Right lobe of liver (tissue), 6 donors: ENCODE measurements around the gene FHDC1. TPM values are rescaled to one million over a fixed set of nuclear protein-coding genes. Genes with fewer than 3 reads are reported as not detected.

Experiments
- ATAC-seq, 4 donors: fragments of 200-7000 bp; cut with Tn5 transposase; one replicate each; pipeline ENCODE4 v1.9.1; 2020; ENCODE audit warnings: mild to moderate bottlenecking in 4 of 4, moderate library complexity in 4 of 4
- DNase-seq, 3 donors: peaks; one replicate each; pipeline ENCODE4 v3.0.0-alpha.2; 2020
- H3K27ac ChIP-seq, 3 donors: fragments of 200-600 bp; one replicate each; pipeline ENCODE4 v1.8.0; 2022
- H3K27me3 ChIP-seq, 2 donors: fragments of 200-600 bp; one replicate each; pipeline ENCODE4 v1.8.0; 2022
- H3K36me3 ChIP-seq, 4 donors: fragments of 200-600 bp; sonication (generic) in 1 of 4; one replicate each; pipeline versions ENCODE4 v1.5.1 to v1.8.0; 2017 to 2022; ENCODE audit warnings: control low read depth in 1 of 4
- H3K4me1 ChIP-seq, 4 donors: fragments of 200-600 bp; sonication (generic) in 1 of 4; one replicate each; pipeline versions ENCODE4 v1.5.1 to v1.8.0; 2017 to 2022; ENCODE audit warnings: control low read depth in 1 of 4
- H3K4me3 ChIP-seq, 3 donors: fragments of 200-600 bp; one replicate each; pipeline ENCODE4 v1.8.0; 2022
- H3K9me3 ChIP-seq, 4 donors: fragments of 200-600 bp; sonication (generic) in 1 of 4; one replicate each; pipeline versions ENCODE4 v1.5.1 to v1.8.0; 2017 to 2022; ENCODE audit warnings: control low read depth in 1 of 4
- POLR2A ChIP-seq: fragments of 450-650 bp; IDR thresholded peaks from one replicate; pipeline ENCODE4 v1.6.1; 2017; ENCODE audit warnings: antibody characterized with exemption, mild to moderate bottlenecking
- whole genome bisulfite sequencing: methylation state at CpG from one replicate; pipeline ENCODE4 v1.1.6; 2018; ENCODE audit warnings: low coverage, low lambda C conversion rate; ENCODE audit not compliant: insufficient coverage; ENCODE audit errors: missing lambda C conversion rate; 5-methylcytosine and 5-hydroxymethylcytosine counted together
- intact Hi-C, 2 donors: fragments of 100-400 bp; cut with DNase I; formaldehyde crosslinking; loops; one replicate each; pipeline versions ENCODE4 v1.11.2 to v1.14.1; 2022
- total RNA-seq, 6 experiments: library from RNA; depleted of rRNA in 2 of 6; stranded (reverse); fragments of >200 nt in 2 of 6; fragmentation: NEBNext Ultra II Directional in 3 of 6; extraction: Animal tissue kit (Norgen Biotek cat#: 25700) in 3 of 6; gene quantifications; one replicate each; pipeline versions ENCODE4 v1.1.0 to v1.2.4, GENCODE V29; 2016 to 2023
- TF ChIP-seq, protein P1 (sequence below), 4 donors: fragments of 200-600 bp in 3 of 4; fragments of 450-650 bp in 1 of 4; IDR thresholded peaks; one replicate each; pipeline versions ENCODE4 v1.5.1 to v1.8.0; 2016 to 2022; ENCODE audit warnings: antibody characterized with exemption in 4 of 4, mild to moderate bottlenecking in 2 of 4
- donor health status: DM: no; HTN: yes; CAD: no.
- donor health status: DM: no; HTN: no; CAD: no.
- donor health status: DM: no; HTN: no; CAD: no.
- donor health status: DM: no; HTN: yes; CAD: no.
- donor health status: DM: no; HTN: yes; CAD: no.

Gene FHDC1
- total RNA-seq, 6 experiments from 2014 or later: 0.12 to 0.82 (median 0.15) TPM

- H3K4me3 ChIP-seq: no peak overlapping the region
- intact Hi-C loops: no loop called here
- peak in 1 of 4 donors; percentile 11 for ATAC-seq
- H3K27ac ChIP-seq: no peak overlapping the region
- no peaks in the 10 kb centered on the region for H3K27me3 ChIP-seq
- DNase-seq: no peak
- H3K36me3 ChIP-seq: no peaks in the 10 kb centered on the region
- 100% methylated on average over 4 of the region's 38 CpGs for WGBS
- no peaks in the 10 kb centered on the region for H3K9me3 ChIP-seq
- no peaks in the 10 kb centered on the region for H3K4me1 ChIP-seq
- TF ChIP-seq POLR2A: no peak
- TF ChIP-seq, protein P1, sequence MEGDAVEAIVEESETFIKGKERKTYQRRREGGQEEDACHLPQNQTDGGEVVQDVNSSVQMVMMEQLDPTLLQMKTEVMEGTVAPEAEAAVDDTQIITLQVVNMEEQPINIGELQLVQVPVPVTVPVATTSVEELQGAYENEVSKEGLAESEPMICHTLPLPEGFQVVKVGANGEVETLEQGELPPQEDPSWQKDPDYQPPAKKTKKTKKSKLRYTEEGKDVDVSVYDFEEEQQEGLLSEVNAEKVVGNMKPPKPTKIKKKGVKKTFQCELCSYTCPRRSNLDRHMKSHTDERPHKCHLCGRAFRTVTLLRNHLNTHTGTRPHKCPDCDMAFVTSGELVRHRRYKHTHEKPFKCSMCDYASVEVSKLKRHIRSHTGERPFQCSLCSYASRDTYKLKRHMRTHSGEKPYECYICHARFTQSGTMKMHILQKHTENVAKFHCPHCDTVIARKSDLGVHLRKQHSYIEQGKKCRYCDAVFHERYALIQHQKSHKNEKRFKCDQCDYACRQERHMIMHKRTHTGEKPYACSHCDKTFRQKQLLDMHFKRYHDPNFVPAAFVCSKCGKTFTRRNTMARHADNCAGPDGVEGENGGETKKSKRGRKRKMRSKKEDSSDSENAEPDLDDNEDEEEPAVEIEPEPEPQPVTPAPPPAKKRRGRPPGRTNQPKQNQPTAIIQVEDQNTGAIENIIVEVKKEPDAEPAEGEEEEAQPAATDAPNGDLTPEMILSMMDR (IDR thresholded peaks at IDR 0.05): no peak
Measured at GRCh38 chr4:152975380-152976211, 39.5 kb downstream of the FHDC1 start.

GRCh38 chr4:152976212-152976761 lies 40.2 kb downstream of the FHDC1 start:
- no peak for ATAC-seq
- DNase-seq: no peak
- no peaks in the 10 kb centered on the region for H3K27me3 ChIP-seq
- WGBS: 100% methylated on average over 2 of the region's 28 CpGs
- H3K27ac ChIP-seq: no peak overlapping the region
- intact Hi-C loops: no loop called here
- no peak overlapping the region for H3K4me3 ChIP-seq
- H3K4me1 ChIP-seq: no peaks in the 10 kb centered on the region
- H3K9me3 ChIP-seq: no peaks in the 10 kb centered on the region
- H3K36me3 ChIP-seq: no peaks in the 10 kb centered on the region
- no peak for TF ChIP-seq POLR2A
- TF ChIP-seq, protein P1 (IDR thresholded peaks at IDR 0.05): no peak

DNA sequence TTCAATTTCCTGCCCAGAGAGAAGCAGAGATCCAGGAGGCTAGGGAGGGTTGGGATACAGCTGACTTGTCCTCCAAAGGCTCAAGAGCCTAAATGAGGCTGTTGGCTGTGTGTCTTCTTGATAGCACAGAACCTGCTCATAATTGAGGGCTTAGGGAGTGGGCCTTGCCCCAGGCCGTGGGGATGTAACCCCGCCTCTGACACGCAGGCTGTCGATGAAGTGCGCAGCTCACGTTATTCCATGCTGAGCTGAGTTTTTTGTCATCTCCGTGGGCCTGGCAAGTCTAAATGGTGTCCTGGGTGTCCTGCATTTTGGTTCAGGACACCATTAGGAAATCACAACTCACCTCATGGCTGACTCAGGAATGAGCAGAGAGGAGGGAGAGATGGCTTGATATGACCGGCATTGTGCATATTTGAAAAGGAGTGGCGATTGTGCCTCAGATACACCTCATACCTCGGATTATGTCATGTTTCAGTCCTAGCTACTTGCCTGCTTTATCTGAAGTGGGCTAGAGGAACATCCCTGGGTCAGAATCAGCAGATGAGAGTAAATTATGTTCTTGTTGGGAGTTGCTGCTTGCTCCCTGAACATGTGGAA lies 43.7 kb downstream of the FHDC1 start:
- WGBS: 65% methylated on average over 5 of the region's 10 CpGs
- TF ChIP-seq, protein P1 (IDR thresholded peaks at IDR 0.05): no peak
- TF ChIP-seq POLR2A: no peak
- Histone ChIP-seq H3K4me3 (no peak overlapping the region), H3K36me3 (no peaks in the 10 kb centered on the region), H3K27ac (no peak overlapping the region), H3K4me1 (no peaks in the 10 kb centered on the region), H3K9me3 (no peaks in the 10 kb centered on the region), H3K27me3 (no peaks in the 10 kb centered on the region)
- no peak for ATAC-seq
- DNase-seq: no peak
- intact Hi-C loops: no loop called here

- 85% methylated on average over 2 of the region's 5 CpGs for WGBS
- no peaks in the 10 kb centered on the region for H3K27me3 ChIP-seq
- DNase-seq (no peak), ATAC-seq (no peak)
- H3K27ac ChIP-seq: no peak overlapping the region
- TF ChIP-seq, protein P1 (IDR thresholded peaks at IDR 0.05): no peak
- no peaks in the 10 kb centered on the region for H3K9me3 ChIP-seq
- H3K4me1 ChIP-seq: no peaks in the 10 kb centered on the region
- intact Hi-C loops: no loop called here
- no peak overlapping the region for H3K4me3 ChIP-seq
- H3K36me3 ChIP-seq: no peaks in the 10 kb centered on the region
Measured at GRCh38 chr4:152981278-152981677, 45.2 kb downstream of the FHDC1 start.
